Measurements from ENCODE around the gene PRM1. TPM values are rescaled to one million over a fixed set of nuclear protein-coding genes. Genes with fewer than 3 reads are reported as not detected.

PRM1 gene
- total and polyA plus RNA-seq, 2 of the 13 experiments (the other 11 are each of a cell fraction or from before 2014, with no cell fraction given) = not detected

DNA sequence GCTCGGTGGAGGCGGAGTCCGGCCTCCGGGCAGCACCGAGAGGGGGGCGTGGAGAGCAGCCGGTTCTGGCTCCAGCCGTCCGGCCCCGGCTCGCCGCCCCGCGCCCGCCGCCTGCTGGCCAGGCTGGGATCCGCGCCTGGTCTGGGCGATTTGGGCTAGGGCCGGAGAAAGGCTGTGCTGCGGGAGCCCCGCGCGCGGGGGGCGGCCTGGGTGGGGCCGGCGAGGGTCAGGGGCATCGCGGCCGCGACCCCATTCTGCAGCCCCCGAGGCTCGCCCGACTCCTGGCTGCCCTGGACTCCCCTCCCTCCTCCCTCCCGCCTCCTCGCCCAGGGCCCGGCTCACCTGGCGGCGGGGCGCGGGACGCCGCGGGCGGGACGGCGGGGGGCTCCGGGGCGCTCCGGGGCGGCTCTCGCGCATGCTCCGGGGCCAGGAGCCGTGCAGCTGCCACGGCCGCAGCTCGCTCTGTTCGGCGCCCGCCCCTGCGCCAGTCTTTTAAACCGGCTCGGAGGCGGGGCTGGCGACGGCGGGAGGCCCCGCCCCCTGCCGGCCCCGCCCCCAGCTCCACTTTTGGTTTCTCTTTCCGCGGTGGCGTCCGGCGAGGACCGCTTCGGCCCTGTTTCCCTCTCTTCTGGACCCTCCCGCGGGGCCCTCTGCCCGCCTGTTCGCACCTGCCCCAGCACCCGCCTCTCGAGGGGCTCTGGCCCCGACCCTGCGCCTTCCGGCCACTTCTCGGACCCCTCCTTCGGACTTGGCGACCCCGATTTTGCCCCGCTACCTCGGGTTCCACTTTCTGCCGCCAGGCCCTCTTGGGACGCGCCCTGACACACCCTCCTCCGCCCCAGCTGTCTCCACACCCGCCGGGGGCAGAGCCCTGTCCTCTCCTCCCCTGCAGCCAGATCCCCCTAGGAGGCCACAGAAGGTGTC is 25.1 kb downstream of the PRM1 start, which contains the start of gene SOCS1 (continued):
- TF ChIP-seq SETDB1 (CRISPR knock-in tag; IDR thresholded peaks at IDR 0.05; ENCODE audit: borderline replicate concordance) = no peak
- peak; percentile 70 for TF ChIP-seq JARID2 (CRISPR knock-in tag; IDR thresholded peaks at IDR 0.05; ENCODE audit: insufficient replicate concordance)
- TF ChIP-seq TCF7L2 (IDR thresholded peaks at IDR 0.05; ENCODE audit: low read depth, low read length) = no peak
- TF ChIP-seq PAX8 (CRISPR knock-in tag; IDR thresholded peaks at IDR 0.05; ENCODE audit: borderline replicate concordance) = no peak; the same call in 1 of the 2 replicates
- TF ChIP-seq, protein P1, sequence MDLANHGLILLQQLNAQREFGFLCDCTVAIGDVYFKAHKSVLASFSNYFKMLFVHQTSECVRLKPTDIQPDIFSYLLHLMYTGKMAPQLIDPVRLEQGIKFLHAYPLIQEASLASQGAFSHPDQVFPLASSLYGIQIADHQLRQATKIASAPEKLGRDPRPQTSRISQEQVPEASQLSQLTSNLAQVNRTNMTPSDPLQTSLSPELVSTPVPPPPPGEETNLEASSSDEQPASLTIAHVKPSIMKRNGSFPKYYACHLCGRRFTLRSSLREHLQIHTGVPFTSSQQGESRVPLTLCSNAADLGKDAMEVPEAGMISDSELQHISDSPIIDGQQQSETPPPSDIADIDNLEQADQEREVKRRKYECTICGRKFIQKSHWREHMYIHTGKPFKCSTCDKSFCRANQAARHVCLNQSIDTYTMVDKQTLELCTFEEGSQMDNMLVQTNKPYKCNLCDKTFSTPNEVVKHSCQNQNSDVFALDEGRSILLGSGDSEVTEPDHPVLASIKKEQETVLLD (CRISPR knock-in tag; IDR thresholded peaks at IDR 0.05; ENCODE audit: low read depth) = peak; percentile 64
- TF ChIP-seq MED8 (CRISPR knock-in tag; IDR thresholded peaks at IDR 0.05; ENCODE audit: insufficient replicate concordance) = peak; percentile 61
- TF ChIP-seq ZMYM4 (CRISPR knock-in tag; IDR thresholded peaks at IDR 0.05) = no peak; the same call in 1 of the 2 replicates
- TF ChIP-seq, protein P2, sequence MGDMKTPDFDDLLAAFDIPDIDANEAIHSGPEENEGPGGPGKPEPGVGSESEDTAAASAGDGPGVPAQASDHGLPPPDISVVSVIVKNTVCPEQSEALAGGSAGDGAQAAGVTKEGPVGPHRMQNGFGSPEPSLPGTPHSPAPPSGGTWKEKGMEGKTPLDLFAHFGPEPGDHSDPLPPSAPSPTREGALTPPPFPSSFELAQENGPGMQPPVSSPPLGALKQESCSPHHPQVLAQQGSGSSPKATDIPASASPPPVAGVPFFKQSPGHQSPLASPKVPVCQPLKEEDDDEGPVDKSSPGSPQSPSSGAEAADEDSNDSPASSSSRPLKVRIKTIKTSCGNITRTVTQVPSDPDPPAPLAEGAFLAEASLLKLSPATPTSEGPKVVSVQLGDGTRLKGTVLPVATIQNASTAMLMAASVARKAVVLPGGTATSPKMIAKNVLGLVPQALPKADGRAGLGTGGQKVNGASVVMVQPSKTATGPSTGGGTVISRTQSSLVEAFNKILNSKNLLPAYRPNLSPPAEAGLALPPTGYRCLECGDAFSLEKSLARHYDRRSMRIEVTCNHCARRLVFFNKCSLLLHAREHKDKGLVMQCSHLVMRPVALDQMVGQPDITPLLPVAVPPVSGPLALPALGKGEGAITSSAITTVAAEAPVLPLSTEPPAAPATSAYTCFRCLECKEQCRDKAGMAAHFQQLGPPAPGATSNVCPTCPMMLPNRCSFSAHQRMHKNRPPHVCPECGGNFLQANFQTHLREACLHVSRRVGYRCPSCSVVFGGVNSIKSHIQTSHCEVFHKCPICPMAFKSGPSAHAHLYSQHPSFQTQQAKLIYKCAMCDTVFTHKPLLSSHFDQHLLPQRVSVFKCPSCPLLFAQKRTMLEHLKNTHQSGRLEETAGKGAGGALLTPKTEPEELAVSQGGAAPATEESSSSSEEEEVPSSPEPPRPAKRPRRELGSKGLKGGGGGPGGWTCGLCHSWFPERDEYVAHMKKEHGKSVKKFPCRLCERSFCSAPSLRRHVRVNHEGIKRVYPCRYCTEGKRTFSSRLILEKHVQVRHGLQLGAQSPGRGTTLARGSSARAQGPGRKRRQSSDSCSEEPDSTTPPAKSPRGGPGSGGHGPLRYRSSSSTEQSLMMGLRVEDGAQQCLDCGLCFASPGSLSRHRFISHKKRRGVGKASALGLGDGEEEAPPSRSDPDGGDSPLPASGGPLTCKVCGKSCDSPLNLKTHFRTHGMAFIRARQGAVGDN (CRISPR knock-in tag; IDR thresholded peaks at IDR 0.05) = peak; percentile 44
- TF ChIP-seq ZNF367 (CRISPR knock-in tag; IDR thresholded peaks at IDR 0.05; ENCODE audit: borderline replicate concordance) = peak; percentile 71; the same call in 1 of the 2 replicates
- peak; percentile 84; the same call in 1 of the 2 replicates for TF ChIP-seq SNAPC2 (CRISPR knock-in tag; IDR thresholded peaks at IDR 0.05)
- TF ChIP-seq ASH2L (IDR thresholded peaks at IDR 0.05; ENCODE audit: insufficient read length, low read depth, low read length) = peak; percentile 91
- TF ChIP-seq ZSCAN25 (CRISPR knock-in tag; IDR thresholded peaks at IDR 0.05) = no peak; the same call in 1 of the 2 replicates
- no peak for TF ChIP-seq ZNF160 (CRISPR knock-in tag; IDR thresholded peaks at IDR 0.05)
- TF ChIP-seq NFIC (IDR thresholded peaks at IDR 0.05; ENCODE audit: low read length) = no peak
- TF ChIP-seq SNAPC5 (CRISPR knock-in tag; IDR thresholded peaks at IDR 0.05; ENCODE audit: borderline replicate concordance) = peak; percentile 90; the same call in 1 of the 2 replicates
- TF ChIP-seq, protein P3, sequence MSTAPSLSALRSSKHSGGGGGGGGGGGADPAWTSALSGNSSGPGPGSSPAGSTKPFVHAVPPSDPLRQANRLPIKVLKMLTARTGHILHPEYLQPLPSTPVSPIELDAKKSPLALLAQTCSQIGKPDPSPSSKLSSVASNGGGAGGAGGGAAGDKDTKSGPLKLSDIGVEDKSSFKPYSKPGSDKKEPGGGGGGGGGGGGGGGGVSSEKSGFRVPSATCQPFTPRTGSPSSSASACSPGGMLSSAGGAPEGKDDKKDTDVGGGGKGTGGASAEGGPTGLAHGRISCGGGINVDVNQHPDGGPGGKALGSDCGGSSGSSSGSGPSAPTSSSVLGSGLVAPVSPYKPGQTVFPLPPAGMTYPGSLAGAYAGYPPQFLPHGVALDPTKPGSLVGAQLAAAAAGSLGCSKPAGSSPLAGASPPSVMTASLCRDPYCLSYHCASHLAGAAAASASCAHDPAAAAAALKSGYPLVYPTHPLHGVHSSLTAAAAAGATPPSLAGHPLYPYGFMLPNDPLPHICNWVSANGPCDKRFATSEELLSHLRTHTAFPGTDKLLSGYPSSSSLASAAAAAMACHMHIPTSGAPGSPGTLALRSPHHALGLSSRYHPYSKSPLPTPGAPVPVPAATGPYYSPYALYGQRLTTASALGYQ (CRISPR knock-in tag; IDR thresholded peaks at IDR 0.05) = peak; percentile 52; the same call in 1 of the 2 replicates
- no peak; the same call in 1 of the 2 replicates for TF ChIP-seq ZNF703 (CRISPR knock-in tag; IDR thresholded peaks at IDR 0.05; ENCODE audit: borderline replicate concordance)
- no peak for TF ChIP-seq TRIM24 (CRISPR knock-in tag; IDR thresholded peaks at IDR 0.05)
- TF ChIP-seq ZNF260 (CRISPR knock-in tag; IDR thresholded peaks at IDR 0.05; ENCODE audit: borderline replicate concordance, low read depth) = no peak
- no peak for TF ChIP-seq ATF7 (IDR thresholded peaks at IDR 0.05)
- TF ChIP-seq ATF7 (CRISPR knock-in tag; IDR thresholded peaks at IDR 0.05) = no peak; the same call in 1 of the 2 replicates
